GM12878 (cell line): Measurements from ENCODE around the gene CCDC6. TPM values are rescaled to one million over a fixed set of nuclear protein-coding genes. Genes with fewer than 3 reads are reported as not detected.

Source experiments
- ATAC-seq: fragments of 200-7000 bp; cut with Tn5 transposase; 3 replicates; pipeline ENCODE4 v1.9.1; 2020; ENCODE audit warnings: mild to moderate bottlenecking, moderate library complexity
- BruUV-seq: library from RNA; stranded (reverse); fragments of 400-500 nt; replicated peaks from 2 replicates; lab custom pipeline; 2021; lab: Mats Ljungman, UMichigan
- CTCF ChIA-PET: fragments of 300-600 bp; sonication (Branson Sonifier 250); formaldehyde crosslinking; extraction: SDS; loops from one replicate; lab custom pipeline; 2021; ENCODE audit warnings: inconsistent platforms; lab: Yijun Ruan, JAX
- POLR2A ChIA-PET: fragments of 350-600 bp; formaldehyde crosslinking; extraction: SDS; loops from one replicate; lab custom pipeline; 2021; ENCODE audit warnings: inconsistent platforms; lab: Charles Lee
- RAD21 ChIA-PET: fragments of 300-600 bp; sonication (Branson Sonifier 250); formaldehyde crosslinking; loops from one replicate; lab custom pipeline; 2023; ENCODE audit warnings: antibody characterized with exemption; ENCODE audit not compliant: unreplicated experiment; lab: Charles Lee
- SMC1A ChIA-PET: fragments of 300-600 bp; sonication (Branson Sonifier 250); formaldehyde crosslinking; loops from one replicate; lab custom pipeline; 2023; ENCODE audit not compliant: unreplicated experiment, uncharacterized antibody; lab: Charles Lee
- DNase-seq: peaks from one replicate; pipeline ENCODE4 v3.0.0-alpha.2; 2011; ENCODE audit warnings: low read depth, low spot score
- FAIRE-seq: peaks from 3 replicates; lab custom pipeline; 2011; peaks lifted over from hg19 to GRCh38; lab: Jason Lieb, UNC
- H2AFZ ChIP-seq: 2 replicates; pipeline ENCODE4 v1.6.0; 2011; ENCODE audit warnings: low read depth, low read length, control low read depth; ENCODE audit not compliant: control insufficient read depth
- H3K27ac ChIP-seq: 2 replicates; pipeline ENCODE4 v1.5.1; 2011; ENCODE audit warnings: control low read depth; ENCODE audit not compliant: control insufficient read depth, insufficient read depth
- H3K27me3 ChIP-seq, 2 experiments: replicated peaks in 1 of 2; 2 replicates each; pipeline versions ENCODE4 v1.6.0 to v1.6.1; 2011; ENCODE audit warnings: low read length in 1 of 2; ENCODE audit not compliant: control insufficient read depth in 2 of 2, insufficient read depth in 2 of 2
- H3K36me3 ChIP-seq, 2 experiments: 2 replicates each; pipeline ENCODE4 v1.5.1; 2011; ENCODE audit warnings: low read length in 1 of 2; ENCODE audit not compliant: control insufficient read depth in 2 of 2, insufficient read depth in 2 of 2
- H3K4me1 ChIP-seq: 2 replicates; pipeline ENCODE4 v1.6.1; 2011; ENCODE audit warnings: mild to moderate bottlenecking, low read length, moderate library complexity, mixed read lengths; ENCODE audit not compliant: control insufficient read depth, insufficient read depth
- H3K4me2 ChIP-seq: 2 replicates; pipeline ENCODE4 v1.6.0; 2011; ENCODE audit warnings: control low read depth; ENCODE audit not compliant: control insufficient read depth, insufficient read depth
- H3K4me3 ChIP-seq: fragments of 200-600 bp; sonication (generic); 2 replicates; pipeline ENCODE4 v1.5.1; 2016
- H3K79me2 ChIP-seq: 2 replicates; pipeline ENCODE4 v1.6.0; 2011; ENCODE audit warnings: low read length; ENCODE audit not compliant: control insufficient read depth, insufficient read depth
- H3K9ac ChIP-seq: 2 replicates; pipeline ENCODE4 v1.8.0; 2011; ENCODE audit warnings: low read length, control low read depth, mixed read lengths; ENCODE audit not compliant: control insufficient read depth, insufficient read depth
- H3K9me3 ChIP-seq: replicated peaks from 3 replicates; pipeline ENCODE4 v1.5.1; 2011; ENCODE audit warnings: mild to moderate bottlenecking, low read length; ENCODE audit not compliant: control insufficient read depth, insufficient read depth
- H4K20me1 ChIP-seq: 2 replicates; pipeline ENCODE4 v1.6.0; 2011; ENCODE audit not compliant: control insufficient read depth, insufficient read depth
- ASH2L ChIP-seq: fragments of 300-600, 200-600 bp; sonication (generic); IDR thresholded peaks from 2 replicates; pipeline ENCODE4 v1.6.1; 2017; ENCODE audit warnings: low read depth, mild to moderate bottlenecking, borderline replicate concordance
- CEBPZ ChIP-seq: fragments of 150-350 bp; IDR thresholded peaks from 2 replicates; pipeline ENCODE4 v1.6.1; 2016; ENCODE audit warnings: low read depth, low read length
- CHD4 ChIP-seq: fragments of 200-600 bp; sonication (generic); IDR thresholded peaks from 2 replicates; pipeline ENCODE4 v1.6.1; 2016; ENCODE audit warnings: mild to moderate bottlenecking
- CREB1 ChIP-seq: IDR thresholded peaks from 2 replicates; pipeline ENCODE4 v1.6.1; 2012; ENCODE audit warnings: low read depth, mild to moderate bottlenecking, inconsistent platforms
- CTCF ChIP-seq, 3 experiments: IDR thresholded peaks in 2 of 3; conservative IDR thresholded peaks in 1 of 3; 2 replicates each; pipeline ENCODE4 v1.5.1; 2011; ENCODE audit warnings: low read depth in 3 of 3, low read length in 3 of 3, mild to moderate bottlenecking in 3 of 3, control low read depth in 2 of 3, moderate library complexity in 2 of 3, inconsistent platforms in 1 of 3, mixed read lengths in 1 of 3; ENCODE audit not compliant: control insufficient read depth in 2 of 3, insufficient read depth in 1 of 3; ENCODE audit errors: extremely low read depth in 1 of 3
- FOXM1 ChIP-seq: IDR thresholded peaks from 2 replicates; pipeline ENCODE4 v1.6.1; 2012; ENCODE audit warnings: low read depth, mild to moderate bottlenecking, inconsistent platforms, low read length, moderate library complexity
- NFYA ChIP-seq: IDR thresholded peaks from 2 replicates; pipeline ENCODE4 v1.6.1; 2011; ENCODE audit warnings: low read depth, mild to moderate bottlenecking, low read length, improper control_type of control experiment, borderline replicate concordance
- RAD21 ChIP-seq: IDR thresholded peaks from 2 replicates; pipeline ENCODE4 v1.6.1; 2011; ENCODE audit warnings: mild to moderate bottlenecking, low read depth, low read length, moderate library complexity; ENCODE audit not compliant: insufficient read depth
- RBBP5 ChIP-seq: fragments of 200-600 bp; sonication (generic); conservative IDR thresholded peaks from 2 replicates; pipeline ENCODE4 v1.6.1; 2016
- SMAD1 ChIP-seq: fragments of 450-650 bp; IDR thresholded peaks from 2 replicates; pipeline ENCODE4 v1.6.1; 2018; ENCODE audit warnings: mild to moderate bottlenecking, low read depth; ENCODE audit not compliant: partially characterized antibody
- SMAD5 ChIP-seq: IDR thresholded peaks from 2 replicates; pipeline ENCODE4 v1.6.1; 2016; ENCODE audit warnings: antibody characterized with exemption, low read depth
- SMC3 ChIP-seq: IDR thresholded peaks from 2 replicates; pipeline ENCODE4 v1.6.1; 2011; ENCODE audit warnings: low read length, improper control_type of control experiment, borderline replicate concordance
- STAT1 ChIP-seq: fragments of 450-650 bp; conservative IDR thresholded peaks from 2 replicates; pipeline ENCODE4 v1.6.1; 2014; ENCODE audit warnings: antibody characterized with exemption, mild to moderate bottlenecking
- TCF7 ChIP-seq: IDR thresholded peaks from 2 replicates; pipeline ENCODE4 v1.6.1; 2014; ENCODE audit warnings: antibody characterized with exemption, borderline replicate concordance
- YY1 ChIP-seq: IDR thresholded peaks from 2 replicates; pipeline ENCODE4 v1.6.1; 2011; ENCODE audit warnings: low read depth, mild to moderate bottlenecking, low read length
- WGBS: methylation state at CpG from one replicate; pipeline ENCODE4 v1.1.6; 2016; ENCODE audit warnings: low lambda C conversion rate; ENCODE audit not compliant: insufficient replicate concordance, insufficient coverage; ENCODE audit errors: missing lambda C conversion rate; 5-methylcytosine and 5-hydroxymethylcytosine counted together
- in situ Hi-C: fragments of 300-500 bp; cut with MboI; formaldehyde crosslinking; loops from 9 replicates; pipeline ENCODE4 v1.14.3; 2018; ENCODE audit warnings: mixed read lengths
- intact Hi-C: fragments of 100-400 bp; cut with micrococcal nuclease; formaldehyde crosslinking; loops from one replicate; pipeline ENCODE4 v1.14.2; 2022; ENCODE audit not compliant: unreplicated experiment
- polyA plus RNA-seq, 11 experiments: library from polyadenylated mRNA; depleted of rRNA in 4 of 11; unstranded in 6 of 11; stranded (reverse) in 5 of 11; fragments of >200 nt; fragmentation: Nextera tagmentation in 4 of 11; fragmentation: Illumina TruSeq in 1 of 11; extraction: Ambion mirVana in 4 of 11; extraction: Trizol in 1 of 11; gene quantifications; 1 replicate in 1 of 11; 2 replicates in 10 of 11; pipeline versions ENCODE4 v1.2.1 to v1.2.3, GENCODE V29; 2011 to 2016; ENCODE audit warnings: inconsistent platforms in 2 of 11, missing spikeins in 2 of 11, low read depth in 1 of 11
- total RNA-seq, 4 experiments: library from RNA; depleted of rRNA in 3 of 4; stranded (reverse); fragments of >200 nt in 3 of 4; fragmentation: Illumina TruSeq in 1 of 4; extraction: Trizol in 1 of 4; gene quantifications; 2 replicates each; pipeline versions ENCODE4 v1.2.1 to v1.2.3, GENCODE V29; 2013 to 2021

CCDC6 gene
- total and polyA plus RNA-seq, 10 of the 15 experiments (the other 5 are each of a cell fraction or from before 2014, with no cell fraction given): 11.8 to 46.2 (median 26.7) TPM

GRCh38 chr10:59865101-59865500, 41.3 kb downstream of the CCDC6 start:
- no peaks in the 10 kb centered on the region for H3K9me3 ChIP-seq
- H3K4me1 ChIP-seq: peaks cover 7% of the 10 kb centered on the region
- CTCF ChIA-PET: interaction anchor here (0.7 to 6.8 kb wide), 40 partner anchors 9 to 372 kb away, joined by 3 to 181 read pairs (median 7); partner anchors contain the start of gene CCDC6
- SMC1A ChIA-PET: interaction anchor here (0.5 to 6.7 kb wide), 34 partner anchors 8 to 1334 kb away, joined by 3 to 143 read pairs (median 4); partner anchors contain the start of gene CCDC6
- FAIRE-seq (peak; percentile 75), DNase-seq (no peak), ATAC-seq (peak; percentile 91)
- H3K27me3 ChIP-seq: no peaks in the 10 kb centered on the region
- BruUV-seq: no TSS peak
- WGBS: 55% methylated on average over 5 of the region's 5 CpGs
- H2AFZ ChIP-seq: no peak overlapping the region
- H3K4me3 ChIP-seq: no peak overlapping the region
- H3K4me2 ChIP-seq: no peak overlapping the region
- POLR2A ChIA-PET: interaction anchor here (0.6 to 2.0 kb wide), 3 partner anchors 21 to 42 kb away, joined by 3 to 8 read pairs (median 3); partner anchors contain the start of gene CCDC6
- peaks cover 41% of the 10 kb centered on the region for H3K79me2 ChIP-seq
- H3K36me3 ChIP-seq: no peaks in the 10 kb centered on the region
- no peak overlapping the region for H3K27ac ChIP-seq
- RAD21 ChIA-PET: interaction anchor here (0.7 to 7.0 kb wide), 27 partner anchors 9 to 817 kb away, joined by 3 to 140 read pairs (median 4); partner anchors contain the start of gene CCDC6
- intact Hi-C loops (loop anchor here (1.0 to 2.0 kb wide), 2 partner anchors 41 to 168 kb away; partner anchors contain the start of gene CCDC6), in situ Hi-C loops (no loop called here)
- H3K9ac ChIP-seq: no peak overlapping the region
- no peaks in the 10 kb centered on the region; the same call in 1 of the 2 replicates for H4K20me1 ChIP-seq
- TF ChIP-seq RBBP5 (no peak), CEBPZ (no peak), SMAD1 (no peak), YY1 (0 out of 2 replicates have a peak, but pooled peaks have one; percentile 32), STAT1 (no peak), SMAD5 (no peak), SMC3 (peak; percentile 71; the same call in 1 of the 2 replicates), FOXM1 (no peak), TCF7 (0 out of 2 replicates have a peak, but pooled peaks have one; percentile 27), CTCF (IDR thresholded peaks at IDR 0.05 in 2 of 3, conservative IDR thresholded peaks at IDR 0.05 in 1 of 3; ENCODE audit: control insufficient read depth in 2 of 3, extremely low read depth in 1 of 3, insufficient read depth in 1 of 3, low read depth in 3 of 3, low read length in 3 of 3) (peak; percentile 54 to 75 (median 58)), CHD4 (no peak), RAD21 (peak; percentile 90), ASH2L (no peak), NFYA (no peak), CREB1 (no peak)
